ENCODE measurements around the gene INPP5J. TPM values are rescaled to one million over a fixed set of nuclear protein-coding genes. Genes with fewer than 3 reads are reported as not detected.
"Not testable (repeated sequence)": the region's sequence is repeated elsewhere in the genome, so short reads cannot be mapped to it uniquely, and the experiment has no call there.

The INPP5J gene
- 1 to 10 TPM; 3.5 to 3.9 (median 3.9) TPM for polyA plus RNA-seq (ENCODE audit: insufficient read length in 3 of 3)

- no peak for DNase-seq (ENCODE audit: low read depth in 3 of 3, low spot score in 2 of 3)
Observed at GRCh38 chr22:31122532-31123291, at the start of gene INPP5J. Gene INPP5J, plus strand, starts transcription at chr22:31122966. Its CDS starts 49 bp downstream, at chr22:31123015.

- DNase-seq (ENCODE audit: low read depth in 3 of 3, low spot score in 2 of 3) = not testable (repeated sequence)
Observed at GRCh38 chr22:31073125-31073524, 49.6 kb upstream of the INPP5J start.

GRCh38 chr22:31073545-31074145 is 49.1 kb upstream of the INPP5J start:
- not testable (repeated sequence) for DNase-seq (ENCODE audit: low read depth in 3 of 3, low spot score in 2 of 3)

- DNase-seq (ENCODE audit: low read depth in 3 of 3, low spot score in 2 of 3) = no peak
Observed at GRCh38 chr22:31075961-31076360, 46.8 kb upstream of the INPP5J start.

- DNase-seq (ENCODE audit: low read depth in 3 of 3, low spot score in 2 of 3) = no peak
Observed at GRCh38 chr22:31077681-31078080, 45.1 kb upstream of the INPP5J start.

GRCh38 chr22:31078389-31078788 is 44.4 kb upstream of the INPP5J start:
- not testable (repeated sequence) for DNase-seq (ENCODE audit: low read depth in 3 of 3, low spot score in 2 of 3)

GRCh38 chr22:31079095-31079642 is 43.6 kb upstream of the INPP5J start:
- no peak for DNase-seq (ENCODE audit: low read depth in 3 of 3, low spot score in 2 of 3)

- no peak for DNase-seq (ENCODE audit: low read depth in 3 of 3, low spot score in 2 of 3)
Observed at GRCh38 chr22:31080164-31080847, 42.5 kb upstream of the INPP5J start.

- DNase-seq (ENCODE audit: low read depth in 3 of 3, low spot score in 2 of 3) = peak; percentile 91 to 95 (median 93)
Observed at GRCh38 chr22:31080848-31081649, 41.7 kb upstream of the INPP5J start, which contains the start of gene SMTN. Gene SMTN, plus strand, starts transcription at chr22:31081318. Its CDS starts 1,941 bp downstream, at chr22:31083259.

GRCh38 chr22:31081963-31082605 is 40.7 kb upstream of the INPP5J start:
- no peak for DNase-seq (ENCODE audit: low read depth in 3 of 3, low spot score in 2 of 3)

- no peak for DNase-seq (ENCODE audit: low read depth in 3 of 3, low spot score in 2 of 3)
Observed at GRCh38 chr22:31082606-31083376, 40.0 kb upstream of the INPP5J start.

GRCh38 chr22:31083377-31083768 is 39.4 kb upstream of the INPP5J start:
- no peak for DNase-seq (ENCODE audit: low read depth in 3 of 3, low spot score in 2 of 3)

- no peak for DNase-seq (ENCODE audit: low read depth in 3 of 3, low spot score in 2 of 3)
Observed at GRCh38 chr22:31083923-31084810, 38.6 kb upstream of the INPP5J start.

- DNase-seq (ENCODE audit: low read depth in 3 of 3, low spot score in 2 of 3) = no peak
Observed at GRCh38 chr22:31084811-31085492, 37.8 kb upstream of the INPP5J start.

GRCh38 chr22:31085493-31085824 is 37.3 kb upstream of the INPP5J start:
- DNase-seq (ENCODE audit: low read depth in 3 of 3, low spot score in 2 of 3) = no peak

GRCh38 chr22:31085928-31086327 is 36.8 kb upstream of the INPP5J start:
- DNase-seq (ENCODE audit: low read depth in 3 of 3, low spot score in 2 of 3) = no peak

GRCh38 chr22:31086703-31087330 is 35.9 kb upstream of the INPP5J start:
- no peak for DNase-seq (ENCODE audit: low read depth in 3 of 3, low spot score in 2 of 3)
